Measurements from ENCODE around the gene TNNI3.

- TF ChIP-seq MXI1 (IDR thresholded peaks at IDR 0.05; ENCODE audit: low read depth, low read length) (no peak), CTCF (IDR thresholded peaks at IDR 0.05 in 2 of 3, conservative IDR thresholded peaks at IDR 0.05 in 1 of 3; ENCODE audit: control insufficient read depth in 2 of 3, extremely low read depth in 1 of 3, insufficient read depth in 1 of 3, low read depth in 3 of 3, low read length in 3 of 3) (no peak), CBX3 (IDR thresholded peaks at IDR 0.05; ENCODE audit: borderline replicate concordance, low read depth) (no peak), SMAD1 (IDR thresholded peaks at IDR 0.05; ENCODE audit: low read depth, partially characterized antibody) (no peak), JUNB (IDR thresholded peaks at IDR 0.05) (no peak), PBX3 (IDR thresholded peaks at IDR 0.05; ENCODE audit: insufficient replicate concordance, low read depth, low read length) (no peak), HDAC6 (IDR thresholded peaks at IDR 0.05; ENCODE audit: unreplicated experiment) (no peak), POLR2A (IDR thresholded peaks at IDR 0.05; ENCODE audit: low read depth, low read length) (no peak), NFIC (IDR thresholded peaks at IDR 0.05; ENCODE audit: low read depth, low read length) (no peak), TARDBP (IDR thresholded peaks at IDR 0.05; ENCODE audit: borderline replicate concordance) (no peak), SREBF1 (IDR thresholded peaks at IDR 0.05; ENCODE audit: low read length) (no peak), NFYB (IDR thresholded peaks at IDR 0.05; ENCODE audit: insufficient read depth, low read depth, low read length) (no peak)
These were observed 38.5 kb downstream of the TNNI3 start for GRCh38 chr19:55119053-55119452.

Measured in GM12878 (cell line).